CD14-positive monocyte (primary cell): ENCODE results near the gene TLR10. TPM values are rescaled to one million over a fixed set of nuclear protein-coding genes. Genes with fewer than 3 reads are reported as not detected.

Source experiments
- DNase-seq, 3 donors: peaks; one replicate each; pipeline ENCODE4 v3.0.0-alpha.2; 2011 to 2022
- H2AFZ ChIP-seq: 2 replicates; pipeline ENCODE4 v1.6.0; 2012; ENCODE audit warnings: mild to moderate bottlenecking, low read depth, low read length, inconsistent platforms; ENCODE audit not compliant: insufficient read depth, poor library complexity, severe bottlenecking
- H3K27ac ChIP-seq, 2 donors: 1 replicate in 1 of 2; 2 replicates in 1 of 2; pipeline ENCODE4 v1.5.1; 2012 to 2013; ENCODE audit warnings: low read length in 2 of 2, control low read depth in 1 of 2, inconsistent platforms in 1 of 2, low read depth in 1 of 2, mild to moderate bottlenecking in 1 of 2
- H3K27me3 ChIP-seq, 2 donors: one replicate each; pipeline versions ENCODE4 v1.6.0 to v1.6.1; 2011 to 2013; ENCODE audit warnings: low read length in 2 of 2; ENCODE audit not compliant: control insufficient read depth in 2 of 2, insufficient read depth in 2 of 2
- H3K36me3 ChIP-seq, 2 donors: replicated peaks in 1 of 2; 1 replicate in 1 of 2; 2 replicates in 1 of 2; pipeline versions ENCODE4 v1.5.1 to v1.6.1; 2012 to 2013; ENCODE audit warnings: low read length in 2 of 2, control low read depth in 1 of 2, inconsistent platforms in 1 of 2, mild to moderate bottlenecking in 1 of 2; ENCODE audit not compliant: insufficient read depth in 2 of 2, control insufficient read depth in 1 of 2
- H3K4me1 ChIP-seq, 2 donors: 1 replicate in 1 of 2; 2 replicates in 1 of 2; pipeline versions ENCODE4 v1.5.1 to v1.6.1; 2012 to 2013; ENCODE audit warnings: low read length in 2 of 2, control low read depth in 1 of 2, inconsistent platforms in 1 of 2, mild to moderate bottlenecking in 1 of 2, moderate library complexity in 1 of 2; ENCODE audit not compliant: insufficient read depth in 2 of 2, control insufficient read depth in 1 of 2
- H3K4me2 ChIP-seq: replicated peaks from 2 replicates; pipeline ENCODE3; 2012; ENCODE audit warnings: low read length, moderate library complexity, mild to moderate bottlenecking; ENCODE audit not compliant: poor library complexity, severe bottlenecking; ENCODE audit errors: extremely low read depth
- H3K4me3 ChIP-seq, 3 experiments: fragments of 200-600 bp in 1 of 3; sonication (generic) in 1 of 3; replicated peaks in 1 of 3; 1 replicate in 2 of 3; 2 replicates in 1 of 3; pipeline ENCODE4 v1.5.1; 2011 to 2013; ENCODE audit warnings: low read length in 3 of 3, mild to moderate bottlenecking in 3 of 3, control low read depth in 2 of 3, low read depth in 2 of 3, inconsistent platforms in 1 of 3, moderate library complexity in 1 of 3
- H3K79me2 ChIP-seq: 2 replicates; pipeline ENCODE4 v1.6.0; 2012; ENCODE audit warnings: mild to moderate bottlenecking, control low read depth, inconsistent platforms, low read length, moderate library complexity; ENCODE audit not compliant: insufficient read depth
- H3K9ac ChIP-seq: 2 replicates; pipeline ENCODE4 v1.6.0; 2017; ENCODE audit warnings: low read length, mild to moderate bottlenecking; ENCODE audit not compliant: insufficient read depth, poor library complexity, severe bottlenecking
- H3K9me3 ChIP-seq, 2 donors: replicated peaks in 1 of 2; 1 replicate in 1 of 2; 2 replicates in 1 of 2; pipeline versions ENCODE4 v1.5.1 to v1.6.1; 2012 to 2013; ENCODE audit warnings: low read length in 2 of 2, control low read depth in 1 of 2; ENCODE audit not compliant: control insufficient read depth in 1 of 2, insufficient read depth in 1 of 2
- H4K20me1 ChIP-seq: 2 replicates; pipeline ENCODE4 v1.6.0; 2012; ENCODE audit warnings: mild to moderate bottlenecking, low read length, control low read depth, moderate library complexity; ENCODE audit not compliant: insufficient read depth
- H3K27ac Mint-ChIP-seq, 7 donors: one replicate each; pipeline ENCODE4 v1.8.0; 2020; ENCODE audit warnings: mild to moderate bottlenecking in 7 of 7, mixed read lengths in 7 of 7, moderate library complexity in 6 of 7, inconsistent platforms in 2 of 7
- H3K27me3 Mint-ChIP-seq, 3 donors: one replicate each; pipeline ENCODE4 v1.8.0; 2021 to 2022; ENCODE audit warnings: low read depth in 3 of 3, mild to moderate bottlenecking in 3 of 3, mixed read lengths in 3 of 3, moderate library complexity in 3 of 3, inconsistent platforms in 1 of 3
- H3K36me3 Mint-ChIP-seq, 2 donors: one replicate each; pipeline ENCODE4 v1.8.0; 2020; ENCODE audit warnings: mixed read lengths in 2 of 2, inconsistent platforms in 1 of 2, mild to moderate bottlenecking in 1 of 2
- H3K4me1 Mint-ChIP-seq: one replicate; pipeline ENCODE4 v1.8.0; 2020; ENCODE audit warnings: mild to moderate bottlenecking, mixed read lengths
- H3K4me3 Mint-ChIP-seq, 2 donors: one replicate each; pipeline ENCODE4 v1.8.0; 2020; ENCODE audit warnings: mild to moderate bottlenecking in 2 of 2, mixed read lengths in 2 of 2, moderate library complexity in 1 of 2
- H3K9me3 Mint-ChIP-seq, 7 donors: one replicate each; pipeline ENCODE4 v1.8.0; 2020 to 2022; ENCODE audit warnings: mixed read lengths in 7 of 7, mild to moderate bottlenecking in 6 of 7, moderate library complexity in 6 of 7, inconsistent platforms in 2 of 7
- CTCF ChIP-seq: fragments of 200-600 bp; IDR thresholded peaks from one replicate; pipeline ENCODE4 v1.8.0; 2022; ENCODE audit warnings: antibody characterized with exemption, mild to moderate bottlenecking
- WGBS: methylation state at CpG from one replicate; pipeline ENCODE4 v1.1.5; 2013; ENCODE audit warnings: missing lambda C conversion rate; ENCODE audit not compliant: insufficient coverage; 5-methylcytosine and 5-hydroxymethylcytosine counted together
- intact Hi-C, 2 donors: fragments of 100-400 bp; cut with micrococcal nuclease; formaldehyde crosslinking; loops; one replicate each; pipeline versions ENCODE4 v1.15.0 to v1.15.1; 2023
- polyA plus RNA-seq, 3 donors: library from polyadenylated mRNA; depleted of rRNA in 1 of 3; unstranded in 2 of 3; stranded (reverse) in 1 of 3; fragments of 300-500 nt in 2 of 3; fragments of >200 nt in 1 of 3; fragmentation: Illumina TruSeq in 2 of 3; gene quantifications; 1 replicate in 2 of 3; 2 replicates in 1 of 3; pipeline ENCODE4 v1.2.3, GENCODE V29; 2012 to 2021

Gene TLR10
- polyA plus RNA-seq, 3 donors: 1.1 to 1.2 (median 1.1) TPM

GRCh38 chr4:38765382-38765781 lies 17.4 kb downstream of the TLR10 start:
- H3K27ac ChIP-seq: no peak overlapping the region
- Mint-ChIP-seq H3K27ac (peak overlapping the region in 2 of 7 donors; percentile 15 to 16), H3K4me3 (no peak overlapping the region), H3K9me3 (peaks cover 0 to 12% (median 5%) of the 10 kb centered on the region in 7 donors), H3K36me3 (peaks cover 6 to 9% of the 10 kb centered on the region in 2 donors), H3K4me1 (peaks cover 76% of the 10 kb centered on the region), H3K27me3 (no peaks in the 10 kb centered on the region)
- H3K27me3 ChIP-seq: no peaks in the 10 kb centered on the region
- no peaks in the 10 kb centered on the region for H4K20me1 ChIP-seq
- no peak overlapping the region for H3K9ac ChIP-seq
- H3K4me1 ChIP-seq: peaks cover 66 to 79% of the 10 kb centered on the region in 2 donors
- peaks cover 8% of the 10 kb centered on the region for H3K79me2 ChIP-seq
- no peak overlapping the region for H3K4me2 ChIP-seq
- peak in 1 of 3 donors; percentile 62 for DNase-seq
- no peak overlapping the region for H2AFZ ChIP-seq
- H3K9me3 ChIP-seq: no peaks in the 10 kb centered on the region
- H3K4me3 ChIP-seq: no peak overlapping the region
- no peak for TF ChIP-seq CTCF
- no peaks in the 10 kb centered on the region for H3K36me3 ChIP-seq
- WGBS: no CpG with 5 or more reads among the region's 3 CpGs
- intact Hi-C loops: no loop called here

- peaks cover 71% of the 10 kb centered on the region for H3K4me1 Mint-ChIP-seq
- peak in 1 of 3 donors; percentile 21 for DNase-seq
- WGBS: no CpG with 5 or more reads among the region's 3 CpGs
- H2AFZ ChIP-seq: no peak overlapping the region
- H3K79me2 ChIP-seq: peaks cover 10% of the 10 kb centered on the region
- no peaks in the 10 kb centered on the region for H3K27me3 Mint-ChIP-seq
- peaks cover 67 to 79% of the 10 kb centered on the region in 2 donors for H3K4me1 ChIP-seq
- no peak for TF ChIP-seq CTCF
- no peak overlapping the region for H3K4me2 ChIP-seq
- H3K27ac Mint-ChIP-seq: peak overlapping the region; percentile 5 to 70 (median 25)
- H3K9me3 ChIP-seq: no peaks in the 10 kb centered on the region
- H3K4me3 Mint-ChIP-seq: no peak overlapping the region
- H3K4me3 ChIP-seq: no peak overlapping the region
- H3K9ac ChIP-seq: no peak overlapping the region
- H3K27me3 ChIP-seq: no peaks in the 10 kb centered on the region
- peaks cover 0 to 12% (median 5%) of the 10 kb centered on the region in 7 donors for H3K9me3 Mint-ChIP-seq
- peak overlapping the region in 1 of 2 donors; percentile 66 for H3K27ac ChIP-seq
- H3K36me3 ChIP-seq: no peaks in the 10 kb centered on the region
- peaks cover 6 to 9% of the 10 kb centered on the region in 2 donors for H3K36me3 Mint-ChIP-seq
- no peaks in the 10 kb centered on the region for H4K20me1 ChIP-seq
- intact Hi-C loops: loop anchor here in 1 of 2 donors (5.0 kb wide), 1 partner anchor 93 kb away; the partner anchor contains the start of gene TLR6
Measured at GRCh38 chr4:38764277-38764676, 18.5 kb downstream of the TLR10 start.
